ENCODE measurements around the gene PTK6.

DNA sequence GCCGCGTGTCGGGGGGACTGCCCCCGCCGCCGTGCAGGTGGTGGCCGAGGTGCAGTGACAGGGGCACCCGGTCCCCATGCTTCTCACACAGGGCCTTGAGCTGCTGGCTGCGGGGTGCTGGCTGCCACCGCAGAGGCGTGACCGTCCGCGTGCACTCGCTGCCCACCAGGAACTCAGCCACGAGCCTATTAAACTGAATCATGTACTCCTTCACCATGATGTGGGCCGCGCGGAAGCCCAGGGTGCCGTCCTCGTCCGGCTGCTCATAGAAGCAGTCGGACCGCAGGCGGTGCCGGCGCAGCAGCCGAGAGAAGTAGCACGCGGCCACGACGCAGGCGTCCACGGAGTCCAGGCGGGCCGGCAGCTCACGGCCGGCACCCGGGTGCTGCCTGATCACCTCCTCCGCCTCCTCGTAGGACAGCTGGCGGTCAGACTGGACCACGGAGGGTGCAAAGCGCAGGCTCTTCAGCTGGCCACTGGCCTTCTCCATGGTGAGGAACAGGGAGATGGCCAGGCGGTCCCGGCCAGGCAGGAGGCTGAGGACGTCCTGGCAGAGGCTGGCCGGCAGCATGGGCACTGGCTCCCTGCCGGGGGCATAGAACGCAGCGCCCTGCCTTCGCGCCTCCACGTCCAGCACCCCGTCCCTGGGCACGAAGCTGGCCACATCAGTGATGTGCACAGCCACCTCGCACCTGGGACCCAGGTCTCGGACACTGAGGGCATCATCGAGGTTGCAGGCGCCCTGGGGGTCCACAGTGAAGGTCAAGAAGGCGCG is 27.0 kb upstream of the PTK6 start:
- TF ChIP-seq, protein P1, sequence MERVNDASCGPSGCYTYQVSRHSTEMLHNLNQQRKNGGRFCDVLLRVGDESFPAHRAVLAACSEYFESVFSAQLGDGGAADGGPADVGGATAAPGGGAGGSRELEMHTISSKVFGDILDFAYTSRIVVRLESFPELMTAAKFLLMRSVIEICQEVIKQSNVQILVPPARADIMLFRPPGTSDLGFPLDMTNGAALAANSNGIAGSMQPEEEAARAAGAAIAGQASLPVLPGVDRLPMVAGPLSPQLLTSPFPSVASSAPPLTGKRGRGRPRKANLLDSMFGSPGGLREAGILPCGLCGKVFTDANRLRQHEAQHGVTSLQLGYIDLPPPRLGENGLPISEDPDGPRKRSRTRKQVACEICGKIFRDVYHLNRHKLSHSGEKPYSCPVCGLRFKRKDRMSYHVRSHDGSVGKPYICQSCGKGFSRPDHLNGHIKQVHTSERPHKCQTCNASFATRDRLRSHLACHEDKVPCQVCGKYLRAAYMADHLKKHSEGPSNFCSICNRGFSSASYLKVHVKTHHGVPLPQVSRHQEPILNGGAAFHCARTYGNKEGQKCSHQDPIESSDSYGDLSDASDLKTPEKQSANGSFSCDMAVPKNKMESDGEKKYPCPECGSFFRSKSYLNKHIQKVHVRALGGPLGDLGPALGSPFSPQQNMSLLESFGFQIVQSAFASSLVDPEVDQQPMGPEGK (CRISPR knock-in tag; IDR thresholded peaks at IDR 0.05; ENCODE audit: borderline replicate concordance), result no peak
- TF ChIP-seq PPARA (CRISPR knock-in tag; IDR thresholded peaks at IDR 0.05; ENCODE audit: borderline replicate concordance) (no peak), TCF4 (CRISPR knock-in tag; IDR thresholded peaks at IDR 0.05; ENCODE audit: borderline replicate concordance) (no peak), ZFP30 (CRISPR knock-in tag; IDR thresholded peaks at IDR 0.05) (no peak), ZNF70 (CRISPR knock-in tag; IDR thresholded peaks at IDR 0.05) (no peak), ARNTL (CRISPR knock-in tag; IDR thresholded peaks at IDR 0.05; ENCODE audit: borderline replicate concordance, low read depth) (no peak), RARB (CRISPR knock-in tag; IDR thresholded peaks at IDR 0.05) (no peak)
- TF ChIP-seq, protein P2, sequence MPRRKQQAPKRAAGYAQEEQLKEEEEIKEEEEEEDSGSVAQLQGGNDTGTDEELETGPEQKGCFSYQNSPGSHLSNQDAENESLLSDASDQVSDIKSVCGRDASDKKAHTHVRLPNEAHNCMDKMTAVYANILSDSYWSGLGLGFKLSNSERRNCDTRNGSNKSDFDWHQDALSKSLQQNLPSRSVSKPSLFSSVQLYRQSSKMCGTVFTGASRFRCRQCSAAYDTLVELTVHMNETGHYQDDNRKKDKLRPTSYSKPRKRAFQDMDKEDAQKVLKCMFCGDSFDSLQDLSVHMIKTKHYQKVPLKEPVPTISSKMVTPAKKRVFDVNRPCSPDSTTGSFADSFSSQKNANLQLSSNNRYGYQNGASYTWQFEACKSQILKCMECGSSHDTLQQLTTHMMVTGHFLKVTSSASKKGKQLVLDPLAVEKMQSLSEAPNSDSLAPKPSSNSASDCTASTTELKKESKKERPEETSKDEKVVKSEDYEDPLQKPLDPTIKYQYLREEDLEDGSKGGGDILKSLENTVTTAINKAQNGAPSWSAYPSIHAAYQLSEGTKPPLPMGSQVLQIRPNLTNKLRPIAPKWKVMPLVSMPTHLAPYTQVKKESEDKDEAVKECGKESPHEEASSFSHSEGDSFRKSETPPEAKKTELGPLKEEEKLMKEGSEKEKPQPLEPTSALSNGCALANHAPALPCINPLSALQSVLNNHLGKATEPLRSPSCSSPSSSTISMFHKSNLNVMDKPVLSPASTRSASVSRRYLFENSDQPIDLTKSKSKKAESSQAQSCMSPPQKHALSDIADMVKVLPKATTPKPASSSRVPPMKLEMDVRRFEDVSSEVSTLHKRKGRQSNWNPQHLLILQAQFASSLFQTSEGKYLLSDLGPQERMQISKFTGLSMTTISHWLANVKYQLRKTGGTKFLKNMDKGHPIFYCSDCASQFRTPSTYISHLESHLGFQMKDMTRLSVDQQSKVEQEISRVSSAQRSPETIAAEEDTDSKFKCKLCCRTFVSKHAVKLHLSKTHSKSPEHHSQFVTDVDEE (CRISPR knock-in tag; IDR thresholded peaks at IDR 0.05), result no peak
- TF ChIP-seq, protein P3, sequence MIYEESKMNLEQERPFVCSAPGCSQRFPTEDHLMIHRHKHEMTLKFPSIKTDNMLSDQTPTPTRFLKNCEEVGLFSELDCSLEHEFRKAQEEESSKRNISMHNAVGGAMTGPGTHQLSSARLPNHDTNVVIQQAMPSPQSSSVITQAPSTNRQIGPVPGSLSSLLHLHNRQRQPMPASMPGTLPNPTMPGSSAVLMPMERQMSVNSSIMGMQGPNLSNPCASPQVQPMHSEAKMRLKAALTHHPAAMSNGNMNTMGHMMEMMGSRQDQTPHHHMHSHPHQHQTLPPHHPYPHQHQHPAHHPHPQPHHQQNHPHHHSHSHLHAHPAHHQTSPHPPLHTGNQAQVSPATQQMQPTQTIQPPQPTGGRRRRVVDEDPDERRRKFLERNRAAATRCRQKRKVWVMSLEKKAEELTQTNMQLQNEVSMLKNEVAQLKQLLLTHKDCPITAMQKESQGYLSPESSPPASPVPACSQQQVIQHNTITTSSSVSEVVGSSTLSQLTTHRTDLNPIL (CRISPR knock-in tag; IDR thresholded peaks at IDR 0.05; ENCODE audit: low read depth), result no peak
